ENCODE results near the gene CHKB.
A peak's percentile ranks its signal among the peaks of the same experiment; 100 is the strongest.

The CHKB gene

GRCh38 chr22:50551160-50551752, 31.4 kb downstream of the CHKB start:
- H4K20me1 ChIP-seq = peaks cover 12% of the 10 kb centered on the region; the same call in 1 of the 2 replicates
- H3K36me3 ChIP-seq = no peaks in the 10 kb centered on the region
- no peaks in the 10 kb centered on the region; the same call in 1 of the 2 replicates for H3K27me3 ChIP-seq
- H3K9ac ChIP-seq = no peak overlapping the region
- TF ChIP-seq Cebpa-rat (IDR thresholded peaks at IDR 0.05) = no peak
- peaks cover 41% of the 10 kb centered on the region for H3K4me1 ChIP-seq
- no peak overlapping the region for H3K4me2 ChIP-seq
- no peak overlapping the region for H3K4me3 ChIP-seq
- no peak overlapping the region for H3K27ac ChIP-seq
- H3K9me3 ChIP-seq = no peaks in the 10 kb centered on the region

GRCh38 chr22:50550395-50550794, 32.3 kb downstream of the CHKB start:
- no peak overlapping the region for H3K4me3 ChIP-seq
- H3K4me2 ChIP-seq = peak overlapping the region; percentile 100
- H3K27me3 ChIP-seq = peaks cover under 1% of the 10 kb centered on the region
- H3K27ac ChIP-seq = no peak overlapping the region
- no peaks in the 10 kb centered on the region for H3K9me3 ChIP-seq
- no peak for TF ChIP-seq Cebpa-rat (IDR thresholded peaks at IDR 0.05)
- H4K20me1 ChIP-seq = peaks cover 14% of the 10 kb centered on the region; the same call in 1 of the 2 replicates
- H3K4me1 ChIP-seq = peaks cover 50% of the 10 kb centered on the region
- H3K36me3 ChIP-seq = no peaks in the 10 kb centered on the region
- no peak overlapping the region for H3K9ac ChIP-seq

- Histone ChIP-seq H3K27me3 (peaks cover 13% of the 10 kb centered on the region), H3K4me3 (peak overlapping the region; percentile 61), H4K20me1 (peaks cover 14% of the 10 kb centered on the region; the same call in 1 of the 2 replicates), H3K27ac (peak overlapping the region; percentile 76), H3K36me3 (no peaks in the 10 kb centered on the region), H3K4me2 (peak overlapping the region; percentile 100), H3K9ac (peak overlapping the region; percentile 45), H3K9me3 (no peaks in the 10 kb centered on the region), H3K4me1 (peaks cover 62% of the 10 kb centered on the region)
- no peak for TF ChIP-seq Cebpa-rat (IDR thresholded peaks at IDR 0.05)
These were observed 33.5 kb downstream of the CHKB start for GRCh38 chr22:50548921-50549790.

- Histone ChIP-seq H3K9me3 (no peaks in the 10 kb centered on the region), H3K4me3 (peak overlapping the region; percentile 61), H3K27me3 (peaks cover 18% of the 10 kb centered on the region), H3K36me3 (no peaks in the 10 kb centered on the region), H4K20me1 (peaks cover 14% of the 10 kb centered on the region; the same call in 1 of the 2 replicates), H3K9ac (peak overlapping the region; percentile 45), H3K27ac (peak overlapping the region; percentile 76), H3K4me1 (peaks cover 68% of the 10 kb centered on the region), H3K4me2 (peak overlapping the region; percentile 100)
- no peak for TF ChIP-seq Cebpa-rat (IDR thresholded peaks at IDR 0.05)
These were observed 34.4 kb downstream of the CHKB start for GRCh38 chr22:50548040-50548920.

GRCh38 chr22:50547263-50547985, 35.2 kb downstream of the CHKB start:
- peaks cover 14% of the 10 kb centered on the region; the same call in 1 of the 2 replicates for H4K20me1 ChIP-seq
- no peak for TF ChIP-seq Cebpa-rat (IDR thresholded peaks at IDR 0.05)
- H3K27ac ChIP-seq = 0 out of 2 replicates have a peak overlapping the region, but pooled peaks have one; percentile 46
- H3K4me3 ChIP-seq = no peak overlapping the region
- H3K36me3 ChIP-seq = no peaks in the 10 kb centered on the region
- peaks cover 18% of the 10 kb centered on the region for H3K27me3 ChIP-seq
- peaks cover 68% of the 10 kb centered on the region for H3K4me1 ChIP-seq
- no peak overlapping the region for H3K9ac ChIP-seq
- H3K4me2 ChIP-seq = peak overlapping the region; percentile 100
- no peaks in the 10 kb centered on the region for H3K9me3 ChIP-seq

- Histone ChIP-seq H3K27me3 (peaks cover 18% of the 10 kb centered on the region), H3K27ac (0 out of 2 replicates have a peak overlapping the region, but pooled peaks have one; percentile 46), H3K9ac (no peak overlapping the region), H3K36me3 (no peaks in the 10 kb centered on the region), H3K4me1 (peaks cover 68% of the 10 kb centered on the region), H4K20me1 (peaks cover 14% of the 10 kb centered on the region; the same call in 1 of the 2 replicates), H3K9me3 (no peaks in the 10 kb centered on the region), H3K4me3 (no peak overlapping the region), H3K4me2 (peak overlapping the region; percentile 100)
- TF ChIP-seq Cebpa-rat (IDR thresholded peaks at IDR 0.05) = no peak
These were observed 36.1 kb downstream of the CHKB start for GRCh38 chr22:50546326-50547262.

- Histone ChIP-seq H4K20me1 (peaks cover 14% of the 10 kb centered on the region; the same call in 1 of the 2 replicates), H3K4me3 (no peak within 1 kb of the TSS), H3K9me3 (no peaks in the 10 kb centered on the region), H3K27me3 (peaks cover 18% of the 10 kb centered on the region), H3K36me3 (no peaks in the 10 kb centered on the region), H3K4me1 (peaks cover 68% of the 10 kb centered on the region), H3K9ac (no peak within 1 kb of the TSS), H3K27ac (no peak within 1 kb of the TSS), H3K4me2 (peak within 1 kb of the TSS; percentile 100)
- no peak for TF ChIP-seq Cebpa-rat (IDR thresholded peaks at IDR 0.05)
These were observed 36.9 kb downstream of the CHKB start, which contains the start of gene KLHDC7B for GRCh38 chr22:50545522-50546325. KLHDC7B (plus strand) TSS chr22:50545899; CDS start chr22:50546244, 345 bp downstream.
